Measurements from ENCODE around the gene ZNF8. TPM values are rescaled to one million over a fixed set of nuclear protein-coding genes. Genes with fewer than 3 reads are reported as not detected.
A peak's percentile ranks its signal among the peaks of the same experiment; 100 is the strongest.

ZNF8 gene
- total RNA-seq, 2 donors from 2014 or later = 3.7 to 4.6 TPM

GRCh38 chr19:58277748-58278540 is 811 bp upstream of the ZNF8 start:
- Mint-ChIP-seq H3K4me1 (peaks cover 20% of the 10 kb centered on the region), H3K9me3 (peaks cover 3% of the 10 kb centered on the region), H3K27me3 (no peaks in the 10 kb centered on the region), H3K4me3 (peak overlapping the region; percentile 97), H3K36me3 (ENCODE audit: low read depth) (peaks cover 69% of the 10 kb centered on the region), H3K27ac (peak overlapping the region; percentile 98)
- ATAC-seq (replicated peaks) = no peak

- ATAC-seq (replicated peaks) = peak; percentile 18
- Mint-ChIP-seq H3K4me3 (peak overlapping the region; percentile 97), H3K4me1 (peaks cover 20% of the 10 kb centered on the region), H3K27me3 (no peaks in the 10 kb centered on the region), H3K9me3 (peaks cover 3% of the 10 kb centered on the region), H3K36me3 (ENCODE audit: low read depth) (peaks cover 61% of the 10 kb centered on the region), H3K27ac (peak overlapping the region; percentile 98)
Observed at GRCh38 chr19:58279042-58279924, 528 bp downstream of the ZNF8 start.

GRCh38 chr19:58279925-58280316 is 1.2 kb downstream of the ZNF8 start:
- peaks cover 3% of the 10 kb centered on the region for H3K9me3 Mint-ChIP-seq
- no peak for ATAC-seq (replicated peaks)
- H3K27me3 Mint-ChIP-seq = no peaks in the 10 kb centered on the region
- peaks cover 54% of the 10 kb centered on the region for H3K36me3 Mint-ChIP-seq (ENCODE audit: low read depth)
- peaks cover 20% of the 10 kb centered on the region for H3K4me1 Mint-ChIP-seq
- H3K27ac Mint-ChIP-seq = peak overlapping the region; percentile 98
- H3K4me3 Mint-ChIP-seq = peak overlapping the region; percentile 97

GRCh38 chr19:58284199-58284598 is 5.4 kb downstream of the ZNF8 start:
- Mint-ChIP-seq H3K36me3 (ENCODE audit: low read depth) (peaks cover 58% of the 10 kb centered on the region), H3K4me1 (peaks cover 15% of the 10 kb centered on the region), H3K4me3 (no peak overlapping the region)

GRCh38 chr19:58291943-58292342 is 13.2 kb downstream of the ZNF8 start:
- peaks cover 13% of the 10 kb centered on the region for H3K9me3 Mint-ChIP-seq
- H3K27me3 Mint-ChIP-seq = no peaks in the 10 kb centered on the region
- peaks cover 6% of the 10 kb centered on the region for H3K4me1 Mint-ChIP-seq
- ATAC-seq (replicated peaks) = no peak
- H3K4me3 Mint-ChIP-seq = no peak overlapping the region
- no peak overlapping the region for H3K27ac Mint-ChIP-seq
- peaks cover 97% of the 10 kb centered on the region for H3K36me3 Mint-ChIP-seq (ENCODE audit: low read depth)

More at GRCh38 chr19:58284199-58284598, 5.4 kb downstream of the ZNF8 start:
- H3K27me3 Mint-ChIP-seq = no peaks in the 10 kb centered on the region
- H3K9me3 Mint-ChIP-seq = no peaks in the 10 kb centered on the region
- H3K27ac Mint-ChIP-seq = no peak overlapping the region
- no peak for ATAC-seq (replicated peaks)

GRCh38 chr19:58294743-58295374 is 16.1 kb downstream of the ZNF8 start:
- no peak for ATAC-seq (replicated peaks)
- no peak overlapping the region for H3K4me3 Mint-ChIP-seq
- no peak overlapping the region for H3K27ac Mint-ChIP-seq
- H3K4me1 Mint-ChIP-seq = peaks cover 6% of the 10 kb centered on the region
- peaks cover 87% of the 10 kb centered on the region for H3K36me3 Mint-ChIP-seq (ENCODE audit: low read depth)
- H3K27me3 Mint-ChIP-seq = no peaks in the 10 kb centered on the region
- H3K9me3 Mint-ChIP-seq = peaks cover 13% of the 10 kb centered on the region

GRCh38 chr19:58296104-58296503 is 17.3 kb downstream of the ZNF8 start:
- H3K4me1 Mint-ChIP-seq = peaks cover 5% of the 10 kb centered on the region
- peaks cover 87% of the 10 kb centered on the region for H3K36me3 Mint-ChIP-seq (ENCODE audit: low read depth)
- peaks cover 13% of the 10 kb centered on the region for H3K9me3 Mint-ChIP-seq
- H3K27ac Mint-ChIP-seq = no peak overlapping the region
- no peak for ATAC-seq (replicated peaks)
- H3K27me3 Mint-ChIP-seq = no peaks in the 10 kb centered on the region
- H3K4me3 Mint-ChIP-seq = no peak overlapping the region

- peaks cover 54% of the 10 kb centered on the region for H3K36me3 Mint-ChIP-seq (ENCODE audit: low read depth)
Observed at GRCh38 chr19:58300620-58301019, 21.9 kb downstream of the ZNF8 start.

GRCh38 chr19:58304255-58304654 is 25.5 kb downstream of the ZNF8 start:
- Mint-ChIP-seq H3K27ac (peak overlapping the region; percentile 96), H3K4me1 (peaks cover 17% of the 10 kb centered on the region), H3K4me3 (peak overlapping the region; percentile 91), H3K27me3 (no peaks in the 10 kb centered on the region), H3K9me3 (no peaks in the 10 kb centered on the region), H3K36me3 (ENCODE audit: low read depth) (peaks cover 62% of the 10 kb centered on the region)
- ATAC-seq (replicated peaks) = no peak

More at GRCh38 chr19:58300620-58301019, 21.9 kb downstream of the ZNF8 start:
- no peak overlapping the region for H3K27ac Mint-ChIP-seq
- no peaks in the 10 kb centered on the region for H3K4me1 Mint-ChIP-seq
- no peak for ATAC-seq (replicated peaks)
- H3K4me3 Mint-ChIP-seq = no peak overlapping the region
- H3K9me3 Mint-ChIP-seq = no peaks in the 10 kb centered on the region
- H3K27me3 Mint-ChIP-seq = no peaks in the 10 kb centered on the region

- peak; percentile 13 for ATAC-seq (replicated peaks)
- H3K9me3 Mint-ChIP-seq = no peaks in the 10 kb centered on the region
- H3K27ac Mint-ChIP-seq = peak overlapping the region; percentile 96
- H3K36me3 Mint-ChIP-seq (ENCODE audit: low read depth) = peaks cover 66% of the 10 kb centered on the region
- peak overlapping the region; percentile 91 for H3K4me3 Mint-ChIP-seq
- peaks cover 21% of the 10 kb centered on the region for H3K4me1 Mint-ChIP-seq
- no peaks in the 10 kb centered on the region for H3K27me3 Mint-ChIP-seq
Observed at GRCh38 chr19:58304748-58305064, 26.0 kb downstream of the ZNF8 start.

- Mint-ChIP-seq H3K4me1 (peaks cover 22% of the 10 kb centered on the region), H3K36me3 (ENCODE audit: low read depth) (peaks cover 66% of the 10 kb centered on the region), H3K4me3 (peak within 1 kb of the TSS; percentile 91), H3K9me3 (no peaks in the 10 kb centered on the region), H3K27ac (peak within 1 kb of the TSS; percentile 96), H3K27me3 (no peaks in the 10 kb centered on the region)
- ATAC-seq (replicated peaks) = peak; percentile 99
Observed at GRCh38 chr19:58305065-58305931, 26.5 kb downstream of the ZNF8 start, which contains the start of gene ERVK3-1. TSS of gene ERVK3-1 (plus strand) at chr19:58305377. CDS start at chr19:58312169, 6,792 bp downstream.

- Mint-ChIP-seq H3K27me3 (no peaks in the 10 kb centered on the region), H3K36me3 (ENCODE audit: low read depth) (peaks cover 66% of the 10 kb centered on the region), H3K27ac (peak overlapping the region; percentile 96), H3K4me3 (peak overlapping the region; percentile 91), H3K4me1 (peaks cover 22% of the 10 kb centered on the region), H3K9me3 (no peaks in the 10 kb centered on the region)
- no peak for ATAC-seq (replicated peaks)
Observed at GRCh38 chr19:58305932-58306323, 27.2 kb downstream of the ZNF8 start.

GRCh38 chr19:58307736-58308135 is 29.0 kb downstream of the ZNF8 start:
- peaks cover 80% of the 10 kb centered on the region for H3K36me3 Mint-ChIP-seq (ENCODE audit: low read depth)
- ATAC-seq (replicated peaks) = no peak
- H3K27ac Mint-ChIP-seq = no peak overlapping the region
- H3K4me1 Mint-ChIP-seq = peaks cover 22% of the 10 kb centered on the region
- H3K4me3 Mint-ChIP-seq = peak overlapping the region; percentile 19
- no peaks in the 10 kb centered on the region for H3K9me3 Mint-ChIP-seq
- H3K27me3 Mint-ChIP-seq = no peaks in the 10 kb centered on the region
